Ureter (tissue), 1 donor: ENCODE measurements around the gene BTN1A1. TPM values are rescaled to one million over a fixed set of nuclear protein-coding genes. Genes with fewer than 3 reads are reported as not detected.
"Not testable (repeated sequence)": the region's sequence is repeated elsewhere in the genome, so short reads cannot be mapped to it uniquely, and the experiment has no call there.

Source experiments
- DNase-seq: peaks from one replicate; pipeline ENCODE4 v3.0.0-alpha.2; 2020; ENCODE audit warnings: low spot score
- total RNA-seq: library from RNA; stranded (reverse); gene quantifications from one replicate; pipeline ENCODE4 v1.2.4, GENCODE V29; 2023
- donor health status: DM: yes; HTN: yes; CAD: no.

The BTN1A1 gene
- total RNA-seq, 1 donor from 2014 or later: not detected

GRCh38 chr6:26476896-26477295, 23.2 kb upstream of the BTN1A1 start:
- no peak for DNase-seq

DNA sequence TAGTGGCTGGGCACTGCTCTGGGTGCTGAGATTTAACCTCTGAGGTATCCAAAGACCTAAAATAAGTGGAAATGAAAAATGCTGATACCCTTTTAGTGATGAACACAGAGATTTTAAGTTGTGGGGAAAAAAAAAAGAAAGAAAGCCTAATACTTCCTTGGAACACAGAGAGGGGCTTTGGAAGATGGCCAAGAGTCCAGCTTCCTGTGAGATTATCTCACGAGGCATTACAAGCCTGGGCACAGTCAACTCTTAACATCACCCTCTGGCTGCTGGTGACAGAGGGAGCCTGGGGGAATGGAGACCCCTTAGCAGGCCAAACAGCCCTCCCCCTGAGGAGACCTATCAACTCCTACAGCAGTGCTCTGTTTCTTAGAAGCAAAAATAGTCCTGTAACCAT, 22.7 kb upstream of the BTN1A1 start:
- no peak for DNase-seq

DNA sequence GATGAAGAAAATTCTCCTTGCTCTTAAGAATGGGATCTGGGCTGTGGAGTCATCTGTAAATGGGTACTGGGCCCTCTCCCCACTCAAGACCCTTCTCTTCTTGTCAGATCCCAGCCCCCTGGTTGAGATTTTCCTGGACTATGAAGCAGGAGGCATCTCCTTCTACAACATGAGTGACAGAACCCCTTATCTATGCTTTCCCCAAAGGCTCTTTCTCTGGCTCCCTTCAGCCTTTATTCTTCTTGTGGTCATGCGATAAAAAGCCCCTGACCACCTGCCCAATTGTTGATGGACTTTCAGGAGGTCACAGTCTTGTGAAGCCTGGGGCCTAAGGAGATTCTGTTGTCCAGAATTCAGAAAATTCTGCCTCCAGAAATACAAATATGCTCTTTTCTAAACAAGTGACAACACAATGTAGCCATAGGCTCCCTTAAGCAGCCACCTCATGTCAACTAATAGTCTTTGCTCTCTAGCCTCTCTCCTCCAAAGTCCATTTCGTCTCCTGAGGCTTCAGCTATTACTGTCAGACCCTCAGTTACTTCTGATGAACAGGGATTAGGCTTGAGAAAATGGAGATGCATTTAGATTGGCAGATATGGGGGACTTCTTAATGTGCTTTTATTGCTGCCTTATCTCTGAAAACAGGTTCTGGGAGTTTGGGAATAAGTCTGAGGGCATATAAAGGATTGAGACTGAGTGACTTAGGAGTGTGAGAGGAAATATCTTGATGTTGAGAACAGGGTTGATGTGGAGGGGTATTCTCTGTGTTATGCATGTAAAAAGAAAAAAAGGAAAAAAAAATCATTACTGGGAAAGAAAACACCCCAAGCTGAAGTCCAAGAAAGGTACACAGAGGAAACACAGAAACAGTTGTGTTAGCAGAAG, 21.8 kb upstream of the BTN1A1 start:
- no peak for DNase-seq

DNA sequence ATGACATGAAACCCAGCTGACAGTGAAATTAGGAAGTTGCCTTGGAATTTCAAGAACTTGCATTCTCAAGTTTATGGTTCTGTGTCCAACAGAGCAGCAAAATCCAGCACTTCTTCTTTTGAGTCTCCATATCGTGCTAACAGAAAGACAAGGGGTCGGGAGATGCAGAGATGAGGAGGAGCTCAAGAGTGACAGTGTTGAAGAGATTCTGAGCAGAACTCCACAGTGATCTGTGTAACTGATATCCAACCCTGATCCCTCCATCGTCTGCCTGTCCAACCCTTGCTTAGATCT, 21.2 kb upstream of the BTN1A1 start:
- no peak for DNase-seq

GRCh38 chr6:26482338-26482737, 17.8 kb upstream of the BTN1A1 start:
- no peak for DNase-seq

- no peak for DNase-seq
Observed at GRCh38 chr6:26483727-26484126, 16.4 kb upstream of the BTN1A1 start.

DNA sequence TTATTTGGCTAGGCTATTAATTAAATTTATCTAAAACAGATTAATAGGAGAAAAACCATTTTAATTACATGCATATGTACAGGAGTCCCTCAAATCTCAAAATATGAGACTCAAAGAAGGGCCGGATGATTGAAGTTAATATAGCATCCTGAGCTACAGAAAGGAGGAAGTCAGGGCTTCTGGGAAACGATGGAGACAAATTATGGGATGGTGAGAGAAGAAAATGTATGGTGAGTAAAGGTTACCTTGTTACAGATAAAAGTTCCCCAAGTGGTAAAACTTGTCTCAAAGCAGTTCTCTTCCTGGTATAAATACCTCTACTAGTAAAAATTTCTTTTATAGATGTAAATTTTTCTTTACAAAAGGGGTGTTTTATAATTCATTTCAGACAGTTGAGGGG, 15.9 kb upstream of the BTN1A1 start:
- DNase-seq: no peak

DNA sequence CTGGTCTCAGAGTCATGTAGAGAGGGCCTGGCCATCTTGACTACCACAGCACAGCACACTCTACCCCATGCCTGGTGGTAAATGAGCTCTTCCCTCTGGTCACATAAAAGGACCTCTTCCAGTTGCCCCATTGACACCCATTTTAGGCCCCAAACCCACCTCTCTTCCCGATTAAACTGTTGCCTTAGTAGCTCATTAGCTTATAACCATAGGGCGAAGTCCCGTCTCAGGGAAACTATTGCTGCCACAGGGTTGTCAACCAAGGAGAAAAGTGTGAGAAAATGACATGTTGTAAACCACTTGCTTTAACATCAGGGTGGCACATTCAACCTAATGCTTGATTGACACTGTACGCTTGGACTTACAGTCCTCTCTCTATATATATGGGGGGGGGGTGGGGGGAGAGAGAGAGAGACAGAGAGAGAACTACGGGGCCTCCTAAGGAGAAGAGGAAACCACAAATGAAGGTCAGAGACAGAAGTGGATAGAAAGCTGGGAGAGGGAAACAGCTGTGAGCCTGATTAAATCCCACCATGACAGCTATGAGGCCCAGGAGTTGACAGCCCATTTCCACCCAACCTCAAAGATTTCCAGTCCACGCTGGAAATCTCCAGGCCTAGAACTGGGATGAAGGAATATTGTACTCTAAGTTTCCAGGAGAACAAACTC, 14.9 kb upstream of the BTN1A1 start:
- DNase-seq: no peak

DNA sequence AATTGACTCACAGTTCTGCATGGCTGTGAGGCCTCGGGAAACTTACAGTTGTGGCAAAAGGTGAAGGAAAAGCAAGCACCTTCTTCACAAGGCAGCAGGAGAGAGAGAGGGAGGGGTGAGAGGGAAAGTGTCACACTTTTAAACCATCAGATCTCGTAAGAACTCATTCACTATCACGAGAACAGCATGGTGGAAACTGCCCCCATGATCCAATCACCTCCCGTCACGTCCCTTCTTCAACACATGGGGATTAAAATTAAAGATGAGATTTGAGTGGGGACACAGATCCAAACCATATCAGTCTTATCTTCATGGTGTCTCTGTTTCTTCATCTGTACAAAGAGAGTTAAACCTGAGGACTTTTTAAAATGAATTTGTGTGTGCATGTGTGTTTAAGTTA, 13.7 kb upstream of the BTN1A1 start:
- no peak for DNase-seq

- DNase-seq: no peak
Observed at GRCh38 chr6:26487466-26487865, 12.6 kb upstream of the BTN1A1 start.

- no peak for DNase-seq
Observed at GRCh38 chr6:26489996-26490964, 9.8 kb upstream of the BTN1A1 start.

DNA sequence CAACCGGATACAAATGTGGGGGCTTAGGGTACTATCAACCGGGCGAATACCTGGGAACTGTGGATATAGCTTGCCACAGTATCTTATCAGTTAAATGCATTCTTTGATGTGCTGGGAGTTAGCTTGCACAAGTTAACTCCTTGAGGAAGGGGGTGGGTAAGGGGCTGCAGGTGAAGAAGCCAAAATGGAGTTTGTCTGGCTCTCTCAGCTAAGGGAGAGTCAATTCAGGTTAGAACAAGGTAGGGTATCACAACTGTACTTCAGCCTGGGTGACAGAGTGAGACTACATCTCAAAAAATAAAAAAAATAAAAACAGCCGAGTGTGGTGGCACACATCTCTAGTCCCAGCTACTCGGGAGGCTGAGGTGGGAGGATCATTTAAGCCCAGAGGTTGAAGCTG, 8.5 kb upstream of the BTN1A1 start:
- no peak for DNase-seq

DNA sequence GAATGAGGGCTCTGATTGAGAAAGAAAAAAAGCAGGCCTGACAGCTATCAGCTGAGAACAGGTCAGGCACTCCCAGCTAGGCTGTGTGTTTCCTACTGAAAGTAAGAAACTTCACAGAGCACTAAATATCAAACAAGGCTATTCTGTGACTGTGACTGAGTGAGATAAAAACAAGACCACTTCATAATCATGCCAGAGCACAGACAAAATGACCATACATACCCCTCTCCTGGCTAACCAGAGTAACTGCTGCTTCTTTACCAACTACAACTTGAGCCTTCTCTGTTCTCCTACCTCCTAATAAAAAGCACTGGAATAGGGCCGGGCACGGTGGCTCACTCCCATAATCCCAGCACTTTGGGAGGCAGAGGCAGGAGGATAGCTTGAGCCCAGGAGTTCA, 6.8 kb upstream of the BTN1A1 start:
- DNase-seq: no peak

DNA sequence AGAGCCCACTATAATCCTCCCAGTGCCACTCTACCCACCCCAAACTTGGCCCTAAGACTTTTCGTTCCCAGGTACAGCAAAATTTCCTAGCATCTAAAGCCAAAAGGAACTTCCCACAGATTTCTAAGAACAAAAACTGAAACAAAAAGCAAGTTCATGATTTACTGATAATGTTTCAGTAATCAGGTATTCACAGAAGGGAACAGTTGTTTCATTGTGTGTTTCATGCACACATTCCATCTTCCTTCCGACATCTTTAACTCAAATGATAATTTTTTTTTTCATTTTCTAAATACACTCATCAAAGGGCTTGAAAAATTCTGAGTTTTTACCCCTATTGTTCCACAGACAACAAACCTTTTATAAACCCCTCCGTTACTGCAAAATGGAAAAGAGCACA, 6.0 kb upstream of the BTN1A1 start:
- DNase-seq: no peak

GRCh38 chr6:26495281-26495680, 4.8 kb upstream of the BTN1A1 start:
- no peak for DNase-seq

DNA sequence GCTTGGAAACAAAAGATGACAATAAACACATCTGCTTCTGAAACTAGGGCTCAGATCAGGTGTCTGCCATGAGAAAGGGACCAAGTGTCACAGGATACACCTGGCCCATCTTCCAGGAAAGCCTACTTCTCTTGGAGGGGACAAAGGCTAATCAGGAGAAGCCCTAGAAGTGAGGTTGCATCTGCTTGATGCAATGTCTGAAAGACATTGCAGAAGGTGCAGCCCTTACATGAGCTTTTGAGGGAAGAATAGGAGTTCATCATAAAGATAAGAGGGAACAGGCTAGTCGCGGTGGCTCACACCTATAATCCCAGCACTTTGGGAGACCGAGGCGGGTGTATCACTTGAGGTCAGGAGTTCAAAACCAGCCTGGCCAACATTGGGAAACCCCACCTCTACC, 2.5 kb upstream of the BTN1A1 start:
- no peak for DNase-seq

- DNase-seq: peak; percentile 46
Observed at GRCh38 chr6:26501482-26501986, 1.4 kb downstream of the BTN1A1 start.

GRCh38 chr6:26502165-26502564, 2.1 kb downstream of the BTN1A1 start:
- DNase-seq: no peak

DNA sequence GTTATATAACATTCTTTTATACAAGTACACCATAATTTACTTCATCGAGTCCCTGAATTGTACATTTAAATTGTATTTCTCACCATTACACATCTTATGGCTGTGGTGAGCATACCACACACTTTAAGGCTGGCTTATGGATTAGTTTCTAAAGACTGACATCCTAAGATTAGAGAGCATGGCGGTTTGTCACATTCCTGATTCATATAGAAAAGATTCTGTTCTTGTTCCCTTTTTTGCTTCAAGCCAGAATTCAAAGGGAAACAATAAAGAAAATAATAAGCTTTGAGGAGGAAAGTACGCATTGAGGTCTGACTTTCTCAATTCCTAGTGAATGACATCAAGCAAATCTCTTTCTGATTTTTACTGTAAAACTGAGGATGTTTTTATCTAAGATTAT, 2.5 kb downstream of the BTN1A1 start:
- no peak for DNase-seq

GRCh38 chr6:26507658-26508057, 7.6 kb downstream of the BTN1A1 start:
- no peak for DNase-seq

GRCh38 chr6:26511033-26511432, 10.9 kb downstream of the BTN1A1 start:
- not testable (repeated sequence) for DNase-seq

- no peak for DNase-seq
Observed at GRCh38 chr6:26514984-26515383, 14.9 kb downstream of the BTN1A1 start.
